BJ (cell line): Measurements from ENCODE around the gene RUNX2. TPM values are rescaled to one million over a fixed set of nuclear protein-coding genes. Genes with fewer than 3 reads are reported as not detected.

ENCODE experiments used
- CTCF ChIA-PET: fragments of 350-600 bp; formaldehyde crosslinking; extraction: SDS; loops from one replicate; lab custom pipeline; 2021; ENCODE audit warnings: antibody characterized with exemption, inconsistent platforms; lab: Yijun Ruan, JAX
- POLR2A ChIA-PET: fragments of 300-600 bp; sonication (Branson Sonifier 250); formaldehyde crosslinking; extraction: SDS; loops from one replicate; lab custom pipeline; 2021; ENCODE audit warnings: antibody characterized with exemption; lab: Charles Lee
- DNase-seq: peaks from one replicate; pipeline ENCODE4 v3.0.0-alpha.2; 2011; ENCODE audit warnings: low read depth
- H3K27me3 ChIP-seq: 2 replicates; pipeline ENCODE4 v1.6.0; 2011; ENCODE audit warnings: low read length; ENCODE audit not compliant: control insufficient read depth, insufficient read depth
- H3K36me3 ChIP-seq: 2 replicates; pipeline ENCODE4 v1.5.1; 2011; ENCODE audit warnings: low read length; ENCODE audit not compliant: control insufficient read depth, insufficient read depth
- H3K4me3 ChIP-seq: 2 replicates; pipeline ENCODE4 v1.5.1; 2011; ENCODE audit warnings: low read depth, mild to moderate bottlenecking, control low read depth, low read length
- polyA plus RNA-seq: library from polyadenylated mRNA; depleted of rRNA; stranded (reverse); fragments of >200 nt; gene quantifications from 2 replicates; pipeline ENCODE4 v1.2.3, GENCODE V29; 2011
- TF ChIP-seq, protein P1 (sequence below): IDR thresholded peaks from 2 replicates; pipeline ENCODE4 v1.5.1; 2011; ENCODE audit warnings: low read depth, mild to moderate bottlenecking, control low read depth, inconsistent platforms, low read length, moderate library complexity; ENCODE audit not compliant: insufficient read depth

RUNX2 gene
- polyA plus RNA-seq, 1 experiment: 1.5 TPM

DNA sequence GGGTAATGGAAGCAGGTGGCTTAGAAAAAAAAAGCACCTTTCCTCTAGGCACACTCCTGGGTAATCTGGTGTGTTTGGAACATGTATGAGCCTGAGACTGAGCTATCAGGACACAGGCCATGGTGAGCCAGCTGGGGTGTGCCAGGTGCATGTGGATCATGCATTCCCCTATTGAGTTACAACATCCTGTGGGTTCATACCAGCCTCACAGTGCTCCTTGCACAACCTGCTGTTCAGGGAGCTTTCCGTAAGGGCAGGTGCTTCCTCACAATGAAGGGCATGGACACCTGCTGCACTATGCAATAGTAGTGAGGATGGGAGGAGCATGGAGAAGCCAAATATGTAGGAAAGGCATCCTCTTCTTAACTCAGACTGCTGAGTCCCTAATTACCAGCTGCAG, 246.8 kb downstream of the RUNX2 start:
- CTCF ChIA-PET: no interaction called here
- TF ChIP-seq, protein P1, sequence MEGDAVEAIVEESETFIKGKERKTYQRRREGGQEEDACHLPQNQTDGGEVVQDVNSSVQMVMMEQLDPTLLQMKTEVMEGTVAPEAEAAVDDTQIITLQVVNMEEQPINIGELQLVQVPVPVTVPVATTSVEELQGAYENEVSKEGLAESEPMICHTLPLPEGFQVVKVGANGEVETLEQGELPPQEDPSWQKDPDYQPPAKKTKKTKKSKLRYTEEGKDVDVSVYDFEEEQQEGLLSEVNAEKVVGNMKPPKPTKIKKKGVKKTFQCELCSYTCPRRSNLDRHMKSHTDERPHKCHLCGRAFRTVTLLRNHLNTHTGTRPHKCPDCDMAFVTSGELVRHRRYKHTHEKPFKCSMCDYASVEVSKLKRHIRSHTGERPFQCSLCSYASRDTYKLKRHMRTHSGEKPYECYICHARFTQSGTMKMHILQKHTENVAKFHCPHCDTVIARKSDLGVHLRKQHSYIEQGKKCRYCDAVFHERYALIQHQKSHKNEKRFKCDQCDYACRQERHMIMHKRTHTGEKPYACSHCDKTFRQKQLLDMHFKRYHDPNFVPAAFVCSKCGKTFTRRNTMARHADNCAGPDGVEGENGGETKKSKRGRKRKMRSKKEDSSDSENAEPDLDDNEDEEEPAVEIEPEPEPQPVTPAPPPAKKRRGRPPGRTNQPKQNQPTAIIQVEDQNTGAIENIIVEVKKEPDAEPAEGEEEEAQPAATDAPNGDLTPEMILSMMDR: no peak

DNA sequence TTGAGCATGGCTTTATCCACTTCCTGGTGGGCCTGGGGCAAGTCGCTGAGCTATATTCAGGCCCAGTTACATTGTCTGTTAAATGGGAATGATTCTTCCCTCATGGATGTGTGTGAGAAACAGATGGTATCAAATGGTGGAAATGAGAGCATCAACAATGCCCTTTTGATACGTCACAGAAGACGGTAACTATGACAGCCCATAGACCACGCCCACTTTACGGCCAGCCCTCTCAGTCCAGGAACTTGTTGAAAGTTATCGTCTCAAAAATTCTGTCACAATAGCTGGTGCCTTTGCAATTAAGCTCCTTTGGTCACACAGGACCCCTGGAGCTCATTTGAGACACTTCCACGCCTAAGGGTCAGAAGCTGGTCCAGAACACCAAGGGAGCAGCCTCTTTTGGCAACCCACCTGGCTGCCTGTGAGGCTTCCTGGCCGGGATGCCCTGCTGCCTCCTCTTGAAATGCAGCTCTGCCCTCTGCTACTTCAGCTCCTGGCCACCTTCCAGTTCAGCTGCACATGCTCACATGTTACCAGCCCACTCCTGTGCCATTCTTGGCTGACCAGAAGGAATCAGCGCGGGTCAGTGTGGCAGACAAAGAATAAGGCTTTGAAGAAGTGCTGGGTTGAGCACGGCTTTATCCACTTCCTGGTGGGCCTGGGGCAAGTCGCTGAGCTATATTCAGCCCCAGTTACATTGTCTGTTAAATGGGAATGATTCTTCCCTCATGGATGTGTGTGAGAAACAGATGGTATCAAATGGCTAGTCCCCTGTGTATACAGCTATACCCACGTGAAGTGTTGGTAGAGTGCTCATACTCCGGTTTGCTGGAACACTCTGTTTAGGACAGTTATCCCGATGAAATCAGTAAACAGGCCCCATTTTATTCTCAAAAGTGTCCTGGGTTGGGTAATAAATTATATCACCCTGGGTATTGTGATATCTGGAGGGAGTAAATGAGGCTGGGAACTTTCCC, 248.8 kb downstream of the RUNX2 start:
- TF ChIP-seq, protein P1: no peak
- ChIA-PET POLR2A (no interaction called here), CTCF (interaction anchor here (0.6 kb wide), 1 partner anchor 11 kb away, joined by 3 read pairs; no protein-coding TSS in a partner anchor)
- no peaks in the 10 kb centered on the region for H3K36me3 ChIP-seq
- H3K4me3 ChIP-seq: no peak overlapping the region
- no peaks in the 10 kb centered on the region for H3K27me3 ChIP-seq
- no peak for DNase-seq

More for the DNA sequence above, 246.8 kb downstream of the RUNX2 start:
- Histone ChIP-seq H3K27me3 (no peaks in the 10 kb centered on the region), H3K36me3 (no peaks in the 10 kb centered on the region), H3K4me3 (no peak overlapping the region)
- DNase-seq: no peak
- POLR2A ChIA-PET: no interaction called here

DNA sequence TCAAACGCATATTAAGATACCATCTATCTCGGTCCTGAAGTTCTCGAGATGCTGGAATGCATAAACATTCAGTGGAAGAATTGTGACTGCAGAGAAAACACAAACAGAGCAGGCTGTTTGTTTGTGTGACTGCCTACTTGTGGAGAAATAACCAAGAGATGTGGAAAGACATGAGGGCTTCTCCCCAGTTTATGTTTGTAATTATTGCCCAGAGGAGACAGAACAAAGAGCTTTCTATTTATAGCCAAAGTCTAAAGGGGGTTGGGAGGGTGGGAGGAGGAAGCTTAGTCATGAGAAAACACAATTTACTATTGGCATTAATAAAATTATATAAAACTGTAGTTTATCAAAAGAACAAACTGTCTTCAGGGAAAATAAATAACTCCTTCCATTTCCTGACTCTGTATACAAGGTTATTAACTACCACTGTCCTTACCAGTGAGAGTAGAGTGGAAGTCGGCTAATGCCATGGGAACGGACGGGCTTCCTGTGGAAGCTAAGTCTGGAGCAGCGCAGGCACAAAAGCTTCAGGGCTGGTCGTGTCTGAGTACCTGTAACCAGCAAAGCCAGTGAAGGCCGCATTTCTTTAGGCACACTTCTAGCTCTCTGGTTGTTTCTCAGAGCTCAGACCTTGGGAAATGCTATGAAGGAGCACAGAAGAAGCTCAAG, 249.8 kb downstream of the RUNX2 start:
- TF ChIP-seq, protein P1: 0 out of 2 replicates have a peak, but pooled peaks have one; percentile 18
- H3K36me3 ChIP-seq: no peaks in the 10 kb centered on the region
- no peaks in the 10 kb centered on the region for H3K27me3 ChIP-seq
- H3K4me3 ChIP-seq: no peak overlapping the region
- POLR2A ChIA-PET: interaction anchor here (0.5 kb wide), 1 partner anchor 161 kb away, joined by 3 read pairs; no protein-coding TSS in a partner anchor
- CTCF ChIA-PET: interaction anchor here (1.1 kb wide), 1 partner anchor 344 kb away, joined by 3 read pairs; no protein-coding TSS in a partner anchor
- DNase-seq: peak; percentile 22

DNA sequence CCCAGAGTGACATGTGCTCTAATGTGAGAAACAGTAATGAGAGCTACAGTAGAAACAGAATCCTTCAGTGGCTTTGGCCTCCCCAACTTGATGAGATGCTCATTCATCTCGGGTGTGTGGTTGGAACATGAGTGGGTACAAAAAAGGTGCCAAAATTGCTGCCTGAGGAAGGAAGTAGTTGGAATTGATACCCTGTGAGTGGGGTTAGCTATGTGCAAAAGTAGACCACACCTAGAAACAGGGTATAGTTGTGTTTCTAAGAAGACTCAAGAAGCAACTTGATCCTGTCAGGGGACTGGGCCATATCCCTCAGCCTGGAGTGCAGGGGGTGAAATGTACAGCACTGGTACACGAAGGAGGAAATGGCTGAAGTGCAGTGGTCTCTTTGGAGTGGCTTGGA, 256.0 kb downstream of the RUNX2 start:
- Histone ChIP-seq H3K4me3 (no peak overlapping the region), H3K36me3 (no peaks in the 10 kb centered on the region), H3K27me3 (no peaks in the 10 kb centered on the region)
- POLR2A ChIA-PET: no interaction called here
- TF ChIP-seq, protein P1: no peak
- DNase-seq: no peak
- CTCF ChIA-PET: interaction anchor here (1.1 kb wide), 1 partner anchor 25 kb away, joined by 3 read pairs; no protein-coding TSS in a partner anchor
